ENCODE measurements around the gene SNX27.
"Not testable (repeated sequence)": the region's sequence is repeated elsewhere in the genome, so short reads cannot be mapped to it uniquely, and the experiment has no call there.

SNX27 gene

DNA sequence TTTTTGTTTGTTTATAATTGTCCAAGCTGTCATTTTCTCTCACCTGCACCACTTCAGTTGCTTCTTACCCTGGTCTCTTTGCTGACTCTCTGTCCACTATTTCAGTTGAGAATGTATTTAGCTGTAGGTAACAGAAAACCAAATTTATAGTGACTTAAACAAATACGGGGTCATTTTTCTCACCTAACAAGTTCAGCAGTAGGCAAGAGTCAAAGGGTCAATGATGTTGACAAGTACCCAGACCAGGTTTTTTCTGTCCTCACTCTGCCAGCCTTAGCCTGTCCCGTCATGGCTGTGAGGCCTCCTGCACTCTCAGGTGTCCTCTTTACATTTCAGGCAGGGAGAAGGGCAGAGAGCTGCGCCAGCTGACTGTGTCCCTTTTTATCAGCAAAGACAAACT is 121.3 kb downstream of the SNX27 start:
- Mint-ChIP-seq H3K27ac (no peak overlapping the region), H3K4me3 (no peak overlapping the region), H3K27me3 (peaks cover 49% of the 10 kb centered on the region), H3K4me1 (no peaks in the 10 kb centered on the region), H3K9me3 (peaks cover 8% of the 10 kb centered on the region), H3K36me3 (no peaks in the 10 kb centered on the region)
- no peak for ATAC-seq

DNA sequence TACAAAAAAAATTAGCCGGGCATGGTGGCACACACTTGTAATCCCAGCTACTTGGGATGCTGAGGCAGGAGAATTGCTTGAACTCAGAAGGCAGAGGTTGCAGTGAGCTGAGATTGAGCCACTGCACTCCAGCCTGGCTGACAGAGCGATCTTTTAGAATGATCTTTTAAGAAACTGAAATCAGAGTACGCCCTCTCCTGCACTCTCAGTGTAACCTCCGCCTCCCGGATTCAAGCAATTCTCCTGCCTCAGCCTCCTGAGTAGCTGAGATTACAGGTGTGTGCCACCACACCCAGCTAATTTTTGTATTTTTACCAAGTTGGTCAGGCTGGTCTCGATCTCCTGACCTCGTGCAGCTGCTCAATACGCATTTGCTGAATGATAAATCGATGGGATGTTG is 122.1 kb downstream of the SNX27 start:
- H3K9me3 Mint-ChIP-seq, H3K36me3 Mint-ChIP-seq, H3K4me1 Mint-ChIP-seq, H3K27ac Mint-ChIP-seq, H3K4me3 Mint-ChIP-seq, ATAC-seq: not testable (repeated sequence)
- peaks cover 49% of the 10 kb centered on the region for H3K27me3 Mint-ChIP-seq

DNA sequence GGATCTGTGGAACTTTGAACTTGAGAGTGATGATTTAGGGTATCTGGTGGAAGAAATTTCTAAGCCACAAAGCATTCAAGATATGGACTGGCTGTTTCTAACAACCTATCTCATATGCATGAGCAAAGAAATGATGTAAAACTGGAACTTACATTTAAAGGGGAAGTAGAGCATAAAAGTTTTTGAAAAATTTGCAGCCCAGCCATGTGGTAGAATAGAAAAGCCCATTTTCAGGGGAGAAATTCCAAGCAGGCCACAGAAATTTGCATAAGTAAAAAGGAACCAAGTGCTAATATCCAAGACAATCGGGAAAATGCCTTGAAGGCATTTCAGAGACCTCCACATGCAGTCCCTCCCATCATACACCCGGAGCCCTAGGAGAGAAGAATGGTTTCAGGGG is 125.2 kb downstream of the SNX27 start:
- Mint-ChIP-seq H3K27ac (no peak overlapping the region), H3K36me3 (no peaks in the 10 kb centered on the region), H3K27me3 (peaks cover 27% of the 10 kb centered on the region), H3K9me3 (peaks cover 9% of the 10 kb centered on the region), H3K4me1 (no peaks in the 10 kb centered on the region), H3K4me3 (no peak overlapping the region)
- ATAC-seq, result no peak

DNA sequence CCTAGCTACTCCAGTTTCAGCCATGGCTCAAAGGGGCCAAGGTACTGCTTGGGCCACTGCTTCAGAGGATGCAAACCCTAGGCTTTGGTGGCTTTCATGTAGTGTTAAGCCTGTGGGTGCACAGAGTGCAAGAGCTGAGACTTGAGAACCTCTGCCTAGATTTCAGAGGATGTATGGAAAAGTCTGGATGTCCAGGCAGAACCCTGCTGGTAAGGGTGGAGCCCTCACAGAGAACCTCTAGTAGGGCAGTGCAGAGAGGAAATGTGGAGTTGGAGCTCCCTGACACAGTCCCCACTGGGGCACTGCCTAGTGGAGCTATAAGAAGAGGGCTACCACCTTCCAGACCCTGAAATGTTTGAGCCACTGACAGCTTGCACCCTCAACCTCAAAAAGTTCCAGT is 125.6 kb downstream of the SNX27 start:
- Mint-ChIP-seq H3K9me3 (peaks cover 9% of the 10 kb centered on the region), H3K27me3 (peaks cover 23% of the 10 kb centered on the region), H3K36me3 (no peaks in the 10 kb centered on the region), H3K27ac (no peak overlapping the region), H3K4me1 (no peaks in the 10 kb centered on the region), H3K4me3 (no peak overlapping the region)
- ATAC-seq, result no peak

DNA sequence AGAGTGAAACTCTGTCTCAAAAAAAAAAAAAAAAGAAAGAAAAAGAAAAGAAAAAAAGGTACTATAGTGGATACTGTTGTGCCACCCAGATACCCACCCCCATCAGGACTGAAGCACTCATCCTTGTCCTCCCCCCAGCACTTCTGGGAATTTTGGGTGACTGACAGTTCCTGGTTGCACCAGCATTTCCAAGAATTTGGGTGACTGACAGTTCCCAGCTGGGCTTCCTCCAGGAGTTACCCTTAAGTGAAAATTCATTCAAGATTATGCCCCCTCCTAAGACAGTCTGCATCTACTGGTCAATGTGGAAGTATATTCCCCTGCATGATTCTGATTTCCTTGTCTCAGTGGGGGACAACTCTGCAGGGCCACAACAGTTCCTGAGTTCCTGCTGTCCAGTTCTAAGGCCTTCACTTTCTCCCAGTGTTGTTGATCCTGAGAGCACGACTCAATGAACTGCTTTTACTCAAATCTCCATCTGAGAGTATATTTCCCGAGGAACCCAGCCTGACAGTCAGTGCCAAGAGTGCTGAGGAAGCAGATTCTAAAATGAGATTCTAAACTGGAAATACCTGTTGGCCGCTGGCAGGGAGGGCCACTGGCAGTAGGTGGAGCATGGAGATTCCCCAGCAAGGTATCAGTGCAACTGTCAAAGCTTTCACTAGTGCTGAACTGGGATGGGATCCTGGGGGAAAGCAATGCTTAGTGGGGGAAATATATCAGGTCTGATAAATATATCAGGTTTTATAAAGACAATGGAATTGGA is 127.9 kb downstream of the SNX27 start:
- H3K4me3 Mint-ChIP-seq, result no peak overlapping the region
- H3K27me3 Mint-ChIP-seq, result peaks cover 6% of the 10 kb centered on the region
- H3K9me3 Mint-ChIP-seq, result peaks cover 9% of the 10 kb centered on the region
- no peak overlapping the region for H3K27ac Mint-ChIP-seq
- H3K4me1 Mint-ChIP-seq, result no peaks in the 10 kb centered on the region
- no peaks in the 10 kb centered on the region for H3K36me3 Mint-ChIP-seq
- no peak for ATAC-seq

DNA sequence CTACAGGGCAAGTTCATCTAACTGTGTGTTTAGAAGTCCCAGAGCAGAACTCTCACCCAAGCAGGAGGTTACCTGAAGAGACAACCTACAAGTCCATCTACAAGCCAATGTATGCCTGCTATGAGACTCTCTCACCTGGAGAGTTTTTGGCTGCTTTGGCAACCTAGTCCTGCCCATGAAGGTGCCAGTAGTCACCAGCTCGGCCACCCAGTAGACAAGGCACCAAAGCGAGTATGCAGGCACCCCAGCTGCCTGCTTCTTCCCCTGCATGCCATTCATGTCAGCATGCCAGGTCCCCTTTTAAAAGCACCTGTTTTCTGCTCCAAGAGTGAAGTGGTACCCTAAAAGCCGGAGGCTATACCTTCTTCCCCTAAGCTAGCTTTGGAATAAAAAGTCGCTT is 129.7 kb downstream of the SNX27 start:
- H3K27ac Mint-ChIP-seq, result no peak overlapping the region
- ATAC-seq, result no peak
- no peak overlapping the region for H3K4me3 Mint-ChIP-seq
- H3K9me3 Mint-ChIP-seq, result peaks cover 8% of the 10 kb centered on the region
- H3K27me3 Mint-ChIP-seq, result no peaks in the 10 kb centered on the region
- H3K4me1 Mint-ChIP-seq, result no peaks in the 10 kb centered on the region
- no peaks in the 10 kb centered on the region for H3K36me3 Mint-ChIP-seq
